ENCODE results near the gene REEP2.
"Not testable (repeated sequence)": the region's sequence is repeated elsewhere in the genome, so short reads cannot be mapped to it uniquely, and the experiment has no call there.

Gene REEP2, protein sequence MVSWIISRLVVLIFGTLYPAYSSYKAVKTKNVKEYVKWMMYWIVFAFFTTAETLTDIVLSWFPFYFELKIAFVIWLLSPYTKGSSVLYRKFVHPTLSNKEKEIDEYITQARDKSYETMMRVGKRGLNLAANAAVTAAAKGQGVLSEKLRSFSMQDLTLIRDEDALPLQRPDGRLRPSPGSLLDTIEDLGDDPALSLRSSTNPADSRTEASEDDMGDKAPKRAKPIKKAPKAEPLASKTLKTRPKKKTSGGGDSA

GRCh38 chr5:138438724-138439476 is at the start of gene REEP2:
Gene REEP2 (plus strand): TSS chr5:138439057. CDS start chr5:138439209, 152 bp downstream.
- Histone ChIP-seq H3K36me3 (ENCODE audit: low read depth) (peaks cover 24% of the 10 kb centered on the region), H3K27ac (ENCODE audit: poor library complexity, severe bottlenecking) (no peak within 1 kb of the TSS), H3K4me1 (ENCODE audit: insufficient read depth, poor library complexity, severe bottlenecking) (no peaks in the 10 kb centered on the region), H3K4me3 (ENCODE audit: severe bottlenecking) (peak within 1 kb of the TSS; percentile 46), H3K27me3 (ENCODE audit: insufficient read depth, poor library complexity, severe bottlenecking) (no peaks in the 10 kb centered on the region), H3K9me3 (ENCODE audit: severe bottlenecking) (no peaks in the 10 kb centered on the region)
- ATAC-seq (ENCODE audit: low read depth): peak; percentile 74
- DNase-seq (ENCODE audit: low spot score): no peak
- no peak for TF ChIP-seq CTCF (IDR thresholded peaks at IDR 0.05; ENCODE audit: poor library complexity, severe bottlenecking)

GRCh38 chr5:138389332-138389731 is 49.5 kb upstream of the REEP2 start:
- no peaks in the 10 kb centered on the region for H3K27me3 ChIP-seq (ENCODE audit: insufficient read depth, poor library complexity, severe bottlenecking)
- H3K9me3 ChIP-seq (ENCODE audit: severe bottlenecking): no peaks in the 10 kb centered on the region
- no peak for TF ChIP-seq CTCF (IDR thresholded peaks at IDR 0.05; ENCODE audit: poor library complexity, severe bottlenecking)
- H3K36me3 ChIP-seq (ENCODE audit: low read depth): peaks cover 69% of the 10 kb centered on the region
- no peak overlapping the region for H3K27ac ChIP-seq (ENCODE audit: poor library complexity, severe bottlenecking)
- no peaks in the 10 kb centered on the region for H3K4me1 ChIP-seq (ENCODE audit: insufficient read depth, poor library complexity, severe bottlenecking)
- ATAC-seq (ENCODE audit: low read depth) (no peak), DNase-seq (ENCODE audit: low spot score) (no peak)
- no peak overlapping the region for H3K4me3 ChIP-seq (ENCODE audit: severe bottlenecking)

DNA sequence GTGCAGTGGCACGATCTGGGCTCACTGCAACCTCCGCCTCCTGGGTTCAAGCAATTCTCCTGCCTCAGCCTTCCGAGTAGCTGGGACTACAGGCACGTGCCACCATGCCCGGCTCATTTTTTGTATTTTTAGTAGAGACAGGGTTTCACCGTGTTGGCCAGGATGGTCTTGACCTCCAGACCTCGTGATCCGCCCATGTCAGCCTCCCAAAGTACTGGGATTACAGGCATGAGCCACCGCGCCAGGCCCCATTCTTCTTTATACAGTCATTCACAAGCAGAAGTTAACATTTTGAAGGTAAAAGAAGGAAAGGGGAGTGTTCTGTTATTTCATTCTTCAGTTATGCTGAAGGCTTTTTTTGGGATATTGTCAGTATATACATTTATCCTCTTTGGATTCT is 48.9 kb upstream of the REEP2 start:
- not testable (repeated sequence) for H3K27ac ChIP-seq (ENCODE audit: poor library complexity, severe bottlenecking); H3K4me3 ChIP-seq (ENCODE audit: severe bottlenecking); DNase-seq (ENCODE audit: low spot score); H3K27me3 ChIP-seq (ENCODE audit: insufficient read depth, poor library complexity, severe bottlenecking); H3K4me1 ChIP-seq (ENCODE audit: insufficient read depth, poor library complexity, severe bottlenecking); H3K9me3 ChIP-seq (ENCODE audit: severe bottlenecking); ATAC-seq (ENCODE audit: low read depth)
- H3K36me3 ChIP-seq (ENCODE audit: low read depth): peaks cover 75% of the 10 kb centered on the region

DNA sequence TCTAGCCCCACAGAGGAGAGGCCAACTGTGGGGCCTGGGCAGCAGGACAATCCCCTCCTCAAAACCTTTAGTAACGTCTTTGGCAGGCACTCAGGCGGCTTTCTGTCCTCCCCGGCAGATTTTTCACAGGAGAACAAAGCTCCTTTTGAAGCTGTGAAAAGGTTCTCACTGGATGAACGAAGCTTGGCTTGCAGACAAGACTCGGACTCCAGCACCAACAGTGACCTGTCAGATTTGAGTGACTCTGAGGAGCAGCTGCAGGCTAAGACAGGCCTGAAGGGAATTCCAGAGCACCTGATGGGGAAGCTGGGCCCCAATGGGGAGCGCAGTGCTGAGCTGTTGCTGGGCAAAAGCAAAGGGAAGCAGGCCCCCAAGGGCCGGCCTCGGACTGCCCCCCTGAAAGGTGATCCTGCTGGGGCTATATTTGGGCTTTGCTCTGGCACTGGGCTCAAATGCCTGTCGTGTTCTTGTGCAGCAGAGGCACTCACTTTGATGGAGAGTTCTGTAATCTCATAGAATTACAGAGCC is 46.9 kb upstream of the REEP2 start:
- no peak for ATAC-seq (ENCODE audit: low read depth)
- DNase-seq (ENCODE audit: low spot score): no peak
- TF ChIP-seq CTCF (IDR thresholded peaks at IDR 0.05; ENCODE audit: poor library complexity, severe bottlenecking): no peak

GRCh38 chr5:138402640-138403039 is 36.2 kb upstream of the REEP2 start:
- DNase-seq (ENCODE audit: low spot score) (no peak), ATAC-seq (ENCODE audit: low read depth) (no peak)
- no peak for TF ChIP-seq CTCF (IDR thresholded peaks at IDR 0.05; ENCODE audit: poor library complexity, severe bottlenecking)
- Histone ChIP-seq H3K27me3 (ENCODE audit: insufficient read depth, poor library complexity, severe bottlenecking) (no peaks in the 10 kb centered on the region), H3K9me3 (ENCODE audit: severe bottlenecking) (no peaks in the 10 kb centered on the region), H3K4me1 (ENCODE audit: insufficient read depth, poor library complexity, severe bottlenecking) (no peaks in the 10 kb centered on the region), H3K36me3 (ENCODE audit: low read depth) (peaks cover 71% of the 10 kb centered on the region), H3K27ac (ENCODE audit: poor library complexity, severe bottlenecking) (no peak overlapping the region), H3K4me3 (ENCODE audit: severe bottlenecking) (no peak overlapping the region)

More for the DNA sequence above, 46.9 kb upstream of the REEP2 start:
- Histone ChIP-seq H3K36me3 (ENCODE audit: low read depth) (peaks cover 73% of the 10 kb centered on the region), H3K27me3 (ENCODE audit: insufficient read depth, poor library complexity, severe bottlenecking) (no peaks in the 10 kb centered on the region), H3K4me1 (ENCODE audit: insufficient read depth, poor library complexity, severe bottlenecking) (no peaks in the 10 kb centered on the region), H3K4me3 (ENCODE audit: severe bottlenecking) (no peak overlapping the region), H3K27ac (ENCODE audit: poor library complexity, severe bottlenecking) (no peak overlapping the region), H3K9me3 (ENCODE audit: severe bottlenecking) (no peaks in the 10 kb centered on the region)
